ENCODE data around the gene STAC.
"Not testable (repeated sequence)": the region's sequence is repeated elsewhere in the genome, so short reads cannot be mapped to it uniquely, and the experiment has no call there.

STAC gene

GRCh38 chr3:36540888-36541518 is 160.7 kb downstream of the STAC start:
- Mint-ChIP-seq H3K9me3 (no peaks in the 10 kb centered on the region), H3K36me3 (ENCODE audit: low read depth) (no peaks in the 10 kb centered on the region), H3K4me1 (ENCODE audit: low read depth) (no peaks in the 10 kb centered on the region), H3K27ac (no peak overlapping the region), H3K27me3 (ENCODE audit: low read depth) (no peaks in the 10 kb centered on the region), H3K4me3 (no peak overlapping the region)

- Mint-ChIP-seq H3K27me3 (ENCODE audit: low read depth) (no peaks in the 10 kb centered on the region), H3K4me3 (no peak overlapping the region), H3K4me1 (ENCODE audit: low read depth) (no peaks in the 10 kb centered on the region), H3K27ac (no peak overlapping the region), H3K9me3 (no peaks in the 10 kb centered on the region), H3K36me3 (ENCODE audit: low read depth) (no peaks in the 10 kb centered on the region)
Observed at GRCh38 chr3:36542186-36542585, 161.9 kb downstream of the STAC start.

- Mint-ChIP-seq H3K9me3 (no peaks in the 10 kb centered on the region), H3K36me3 (ENCODE audit: low read depth) (no peaks in the 10 kb centered on the region), H3K27me3 (ENCODE audit: low read depth) (no peaks in the 10 kb centered on the region), H3K4me3 (no peak overlapping the region), H3K27ac (no peak overlapping the region), H3K4me1 (ENCODE audit: low read depth) (no peaks in the 10 kb centered on the region)
Observed at GRCh38 chr3:36543276-36543997, 163.1 kb downstream of the STAC start.

DNA sequence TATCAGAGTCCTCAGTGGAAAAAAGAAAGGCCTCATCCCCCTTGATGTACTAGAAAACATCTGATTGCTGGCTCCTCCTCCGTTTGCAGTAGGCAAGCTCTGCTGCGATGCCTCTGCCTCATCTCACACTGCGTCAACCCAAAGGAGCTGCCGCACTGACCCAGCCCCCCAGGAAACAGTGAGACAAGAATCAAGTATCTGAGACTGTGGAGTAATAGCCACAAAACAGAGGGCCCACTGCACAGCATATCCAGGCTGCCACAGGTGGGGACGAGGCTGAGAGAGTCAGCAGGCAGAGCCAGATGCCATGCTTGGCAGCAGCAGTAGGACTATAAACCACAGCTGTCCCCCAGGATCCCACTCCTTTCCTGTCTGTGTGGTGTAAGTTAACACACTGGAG is 165.9 kb downstream of the STAC start:
- Mint-ChIP-seq H3K27ac (no peak overlapping the region), H3K36me3 (ENCODE audit: low read depth) (no peaks in the 10 kb centered on the region), H3K9me3 (no peaks in the 10 kb centered on the region), H3K4me3 (no peak overlapping the region), H3K27me3 (ENCODE audit: low read depth) (no peaks in the 10 kb centered on the region), H3K4me1 (ENCODE audit: low read depth) (no peaks in the 10 kb centered on the region)

GRCh38 chr3:36548712-36549111 is 168.4 kb downstream of the STAC start:
- H3K27me3 Mint-ChIP-seq (ENCODE audit: low read depth) = no peaks in the 10 kb centered on the region
- H3K27ac Mint-ChIP-seq = no peak overlapping the region
- H3K4me1 Mint-ChIP-seq (ENCODE audit: low read depth) = no peaks in the 10 kb centered on the region
- no peaks in the 10 kb centered on the region for H3K36me3 Mint-ChIP-seq (ENCODE audit: low read depth)
- no peaks in the 10 kb centered on the region for H3K9me3 Mint-ChIP-seq
- H3K4me3 Mint-ChIP-seq = no peak overlapping the region

GRCh38 chr3:36557021-36557707 is 176.9 kb downstream of the STAC start:
- no peaks in the 10 kb centered on the region for H3K36me3 Mint-ChIP-seq (ENCODE audit: low read depth)
- no peaks in the 10 kb centered on the region for H3K27me3 Mint-ChIP-seq (ENCODE audit: low read depth)
- no peak overlapping the region for H3K4me3 Mint-ChIP-seq
- H3K27ac Mint-ChIP-seq = no peak overlapping the region
- H3K9me3 Mint-ChIP-seq = no peaks in the 10 kb centered on the region
- H3K4me1 Mint-ChIP-seq (ENCODE audit: low read depth) = no peaks in the 10 kb centered on the region

DNA sequence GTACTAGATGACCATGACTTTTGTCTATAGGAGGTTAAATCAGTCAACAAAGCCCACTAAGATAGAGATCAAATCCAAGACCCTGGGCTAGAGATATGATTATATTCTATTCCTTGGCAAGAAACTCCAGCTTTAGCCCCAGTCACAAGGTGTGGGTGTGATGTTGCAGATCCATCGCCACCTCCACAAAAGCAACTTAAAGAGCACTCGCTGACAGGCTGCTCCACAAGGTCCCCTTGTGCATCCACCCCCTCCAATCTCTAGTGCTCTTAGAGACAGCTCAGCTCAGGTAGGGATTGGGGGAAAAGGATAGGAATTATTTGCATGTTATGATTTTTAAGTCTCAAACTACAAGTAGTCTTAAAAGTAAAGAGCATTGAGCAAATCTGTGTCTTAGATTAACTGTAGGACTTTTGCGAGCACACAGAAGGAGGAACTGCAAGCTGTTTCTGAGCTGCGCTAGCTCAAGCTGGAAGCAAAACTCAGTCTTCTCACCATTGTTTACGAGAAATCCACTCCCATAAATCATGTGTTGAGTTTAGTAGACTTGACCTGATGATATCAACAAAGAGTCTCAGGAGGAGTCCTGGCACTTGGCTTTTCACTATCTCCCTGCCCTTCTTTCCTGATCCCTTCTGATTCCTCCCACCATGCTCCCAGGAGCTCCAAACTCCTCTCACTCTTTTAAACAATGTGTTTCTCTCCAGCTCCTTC is 177.6 kb downstream of the STAC start:
- Mint-ChIP-seq H3K27me3 (ENCODE audit: low read depth) (no peaks in the 10 kb centered on the region), H3K9me3 (no peaks in the 10 kb centered on the region), H3K4me3 (no peak overlapping the region), H3K27ac (no peak overlapping the region), H3K4me1 (ENCODE audit: low read depth) (no peaks in the 10 kb centered on the region), H3K36me3 (ENCODE audit: low read depth) (no peaks in the 10 kb centered on the region)

DNA sequence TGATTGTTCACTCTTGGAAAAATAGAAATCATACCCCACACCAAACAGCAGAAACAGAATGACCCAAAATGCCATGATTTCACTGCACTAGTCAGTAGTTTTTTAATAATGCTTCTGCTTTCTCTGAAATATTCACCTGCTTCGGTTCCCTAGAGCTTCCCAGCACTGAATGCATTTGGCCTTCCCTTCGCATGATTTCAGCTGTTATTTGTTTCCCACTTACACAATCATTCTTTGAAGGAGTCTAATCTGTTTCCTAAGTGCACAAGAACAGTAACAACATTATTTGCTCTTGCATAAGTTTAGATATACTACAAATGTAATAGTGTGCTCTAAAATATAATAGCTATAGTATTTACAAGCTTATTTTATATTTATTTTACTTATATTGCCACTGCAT is 178.7 kb downstream of the STAC start:
- Mint-ChIP-seq H3K4me3 (no peak overlapping the region), H3K4me1 (ENCODE audit: low read depth) (no peaks in the 10 kb centered on the region), H3K9me3 (no peaks in the 10 kb centered on the region), H3K27me3 (ENCODE audit: low read depth) (no peaks in the 10 kb centered on the region), H3K36me3 (ENCODE audit: low read depth) (no peaks in the 10 kb centered on the region), H3K27ac (no peak overlapping the region)

DNA sequence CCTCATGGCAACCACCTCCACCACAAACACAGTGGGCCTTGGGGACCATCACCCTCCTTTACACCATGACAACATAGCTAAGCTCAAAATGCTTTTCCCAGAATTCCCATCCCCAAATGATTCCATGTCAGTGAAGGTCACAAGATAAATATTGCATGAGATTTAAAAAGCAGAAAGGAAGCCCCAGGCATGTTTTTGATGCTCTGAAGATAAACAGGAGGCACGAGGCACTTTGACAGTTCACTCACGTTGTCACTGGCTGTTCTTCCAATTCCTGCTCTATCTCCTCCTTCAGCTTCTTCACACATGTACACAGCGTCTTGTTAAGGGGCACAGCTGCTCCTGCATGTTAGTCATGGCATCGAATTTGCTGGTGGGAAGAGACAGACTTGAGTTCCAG is 180.4 kb downstream of the STAC start:
- no peak overlapping the region for H3K4me3 Mint-ChIP-seq
- no peaks in the 10 kb centered on the region for H3K9me3 Mint-ChIP-seq
- H3K36me3 Mint-ChIP-seq (ENCODE audit: low read depth) = no peaks in the 10 kb centered on the region
- H3K27ac Mint-ChIP-seq = no peak overlapping the region
- H3K27me3 Mint-ChIP-seq (ENCODE audit: low read depth) = no peaks in the 10 kb centered on the region
- H3K4me1 Mint-ChIP-seq (ENCODE audit: low read depth) = no peaks in the 10 kb centered on the region

DNA sequence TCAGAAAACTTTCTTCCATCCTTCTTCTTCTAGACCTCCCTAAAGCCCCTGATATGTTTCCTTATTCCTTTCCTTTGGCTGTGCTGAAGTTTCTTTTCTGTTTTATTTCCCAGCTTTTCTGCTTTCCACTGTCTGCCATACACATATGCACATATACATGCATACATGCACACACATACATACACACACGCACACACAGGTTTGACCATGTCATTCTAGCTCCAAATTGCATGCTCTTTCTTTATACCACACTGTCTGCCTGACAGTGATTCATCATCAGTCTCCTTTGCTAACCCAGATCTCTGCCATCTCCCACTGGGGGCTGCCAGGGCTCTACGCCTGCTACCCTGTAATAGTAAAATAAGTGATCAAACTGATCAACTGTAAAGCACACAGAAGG is 181.3 kb downstream of the STAC start:
- H3K4me3 Mint-ChIP-seq = no peak overlapping the region
- no peaks in the 10 kb centered on the region for H3K4me1 Mint-ChIP-seq (ENCODE audit: low read depth)
- H3K36me3 Mint-ChIP-seq (ENCODE audit: low read depth) = no peaks in the 10 kb centered on the region
- H3K9me3 Mint-ChIP-seq = no peaks in the 10 kb centered on the region
- H3K27me3 Mint-ChIP-seq (ENCODE audit: low read depth) = no peaks in the 10 kb centered on the region
- H3K27ac Mint-ChIP-seq = no peak overlapping the region

- Mint-ChIP-seq H3K36me3 (ENCODE audit: low read depth) (no peaks in the 10 kb centered on the region), H3K9me3 (no peaks in the 10 kb centered on the region), H3K4me1 (ENCODE audit: low read depth) (no peaks in the 10 kb centered on the region), H3K27ac (no peak overlapping the region), H3K27me3 (ENCODE audit: low read depth) (no peaks in the 10 kb centered on the region), H3K4me3 (no peak overlapping the region)
Observed at GRCh38 chr3:36562945-36563344, 182.6 kb downstream of the STAC start.

DNA sequence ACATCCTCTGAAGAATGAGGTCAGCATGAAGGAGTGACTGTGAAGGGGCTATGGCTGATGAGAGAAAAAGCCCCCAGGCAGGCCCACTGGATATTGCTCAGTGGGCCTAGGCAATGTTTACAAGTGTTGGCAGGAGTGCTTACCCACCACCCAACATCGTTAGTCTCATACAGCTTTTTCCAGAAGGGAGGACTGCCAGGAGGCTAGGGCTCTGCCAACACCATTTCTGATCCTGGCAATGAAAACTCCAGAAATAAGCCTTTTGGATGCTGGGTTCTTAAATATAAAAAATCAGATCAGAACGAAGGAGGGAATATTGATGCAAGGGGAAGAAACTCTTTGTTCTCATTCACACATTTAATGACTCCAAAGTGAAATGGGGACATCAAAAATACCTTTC is 194.9 kb downstream of the STAC start:
- Mint-ChIP-seq H3K4me3 (no peak overlapping the region), H3K4me1 (ENCODE audit: low read depth) (no peaks in the 10 kb centered on the region), H3K27me3 (ENCODE audit: low read depth) (no peaks in the 10 kb centered on the region), H3K27ac (no peak overlapping the region), H3K9me3 (peaks cover 14% of the 10 kb centered on the region), H3K36me3 (ENCODE audit: low read depth) (peaks cover 3% of the 10 kb centered on the region)

GRCh38 chr3:36578418-36578817 is 198.1 kb downstream of the STAC start:
- H3K27me3 Mint-ChIP-seq (ENCODE audit: low read depth); H3K27ac Mint-ChIP-seq; H3K36me3 Mint-ChIP-seq (ENCODE audit: low read depth); H3K4me1 Mint-ChIP-seq (ENCODE audit: low read depth); H3K4me3 Mint-ChIP-seq: not testable (repeated sequence)
- H3K9me3 Mint-ChIP-seq = peaks cover 21% of the 10 kb centered on the region

GRCh38 chr3:36579746-36580145 is 199.4 kb downstream of the STAC start:
- H3K9me3 Mint-ChIP-seq = peaks cover 21% of the 10 kb centered on the region
- H3K27me3 Mint-ChIP-seq (ENCODE audit: low read depth) = no peaks in the 10 kb centered on the region
- peaks cover 3% of the 10 kb centered on the region for H3K36me3 Mint-ChIP-seq (ENCODE audit: low read depth)
- H3K4me1 Mint-ChIP-seq (ENCODE audit: low read depth) = no peaks in the 10 kb centered on the region
- no peak overlapping the region for H3K4me3 Mint-ChIP-seq
- no peak overlapping the region for H3K27ac Mint-ChIP-seq

DNA sequence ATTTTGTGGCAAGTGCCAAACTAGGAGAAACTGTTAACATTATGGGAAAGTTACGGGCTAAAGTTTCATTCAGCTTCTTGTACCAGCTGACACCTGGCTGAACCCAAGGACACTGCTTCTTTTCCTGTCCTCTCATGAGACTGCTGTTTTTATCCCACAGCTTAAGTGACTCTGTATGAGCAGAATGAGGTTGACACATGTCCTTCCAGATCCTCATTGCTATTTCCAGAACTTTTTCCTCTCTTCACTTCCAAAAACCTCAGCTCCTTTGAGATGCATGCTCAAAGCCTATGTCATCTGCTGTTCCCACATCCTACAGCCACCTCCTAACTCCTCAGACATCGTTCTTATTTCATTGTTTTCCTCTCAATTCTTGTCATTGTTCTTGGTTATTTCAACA is 200.4 kb downstream of the STAC start:
- no peaks in the 10 kb centered on the region for H3K4me1 Mint-ChIP-seq (ENCODE audit: low read depth)
- H3K4me3 Mint-ChIP-seq = no peak overlapping the region

More for the DNA sequence above, 200.4 kb downstream of the STAC start:
- peaks cover 3% of the 10 kb centered on the region for H3K36me3 Mint-ChIP-seq (ENCODE audit: low read depth)
- H3K27ac Mint-ChIP-seq = no peak overlapping the region
- peaks cover 21% of the 10 kb centered on the region for H3K9me3 Mint-ChIP-seq
- no peaks in the 10 kb centered on the region for H3K27me3 Mint-ChIP-seq (ENCODE audit: low read depth)
